GM21576 (cell line): ENCODE measurements around the gene C6orf62.
"Not testable (repeated sequence)": the region's sequence is repeated elsewhere in the genome, so short reads cannot be mapped to it uniquely, and the experiment has no call there.

Experiments used
- ATAC-seq: cut with Tn5 transposase; IDR thresholded peaks from one replicate; pipeline ENCODE4 v1.9.1; 2021; ENCODE audit warnings: mild to moderate bottlenecking, moderate library complexity; ENCODE audit not compliant: unreplicated experiment

The C6orf62 gene

GRCh38 chr6:24743265-24743943 is 24.4 kb upstream of the C6orf62 start:
- peak; percentile 82 for ATAC-seq

- no peak for ATAC-seq
Measured at GRCh38 chr6:24742216-24742738, 23.3 kb upstream of the C6orf62 start.

- ATAC-seq = no peak
Measured at GRCh38 chr6:24740861-24741260, 21.9 kb upstream of the C6orf62 start.

- ATAC-seq = no peak
Measured at GRCh38 chr6:24738741-24739140, 19.8 kb upstream of the C6orf62 start.

- ATAC-seq = not testable (repeated sequence)
Measured at GRCh38 chr6:24734710-24735109, 15.8 kb upstream of the C6orf62 start.

- no peak for ATAC-seq
Measured at GRCh38 chr6:24734166-24734565, 15.2 kb upstream of the C6orf62 start.

GRCh38 chr6:24731456-24732134 is 12.6 kb upstream of the C6orf62 start:
- ATAC-seq = not testable (repeated sequence)

GRCh38 chr6:24730653-24731052 is 11.7 kb upstream of the C6orf62 start:
- ATAC-seq = not testable (repeated sequence)

GRCh38 chr6:24723270-24723669 is 4.3 kb upstream of the C6orf62 start:
- ATAC-seq = no peak

GRCh38 chr6:24721461-24722215 is 2.7 kb upstream of the C6orf62 start:
- ATAC-seq = peak; percentile 48

GRCh38 chr6:24720604-24721460 is 1.9 kb upstream of the C6orf62 start:
- ATAC-seq = peak; percentile 88

GRCh38 chr6:24720131-24720603 is 1.2 kb upstream of the C6orf62 start:
- no peak for ATAC-seq

- no peak for ATAC-seq
Measured at GRCh38 chr6:24718449-24719124, 367 bp downstream of the C6orf62 start.

- not testable (repeated sequence) for ATAC-seq
Measured at GRCh38 chr6:24716602-24717148, 2.3 kb downstream of the C6orf62 start.

- no peak for ATAC-seq
Measured at GRCh38 chr6:24710519-24711303, 8.2 kb downstream of the C6orf62 start.

GRCh38 chr6:24709014-24709711 is 9.8 kb downstream of the C6orf62 start:
- no peak for ATAC-seq

GRCh38 chr6:24708612-24709011 is 10.3 kb downstream of the C6orf62 start:
- no peak for ATAC-seq

- no peak for ATAC-seq
Measured at GRCh38 chr6:24704468-24704867, 14.5 kb downstream of the C6orf62 start.
